Astrocyte (in vitro differentiated cells and primary cell): ENCODE measurements around the gene PATL1.

Source experiments
- EZH2 ChIP-seq: IDR thresholded peaks from 2 replicates; pipeline ENCODE4 v1.6.1; 2012; ENCODE audit warnings: mild to moderate bottlenecking, low read length, inconsistent platforms; ENCODE audit not compliant: insufficient read depth
- TF ChIP-seq, protein P1 (sequence below): IDR thresholded peaks from 2 replicates; pipeline ENCODE4 v1.5.1; 2011; ENCODE audit warnings: low read depth, mild to moderate bottlenecking, inconsistent platforms, low read length, moderate library complexity; ENCODE audit not compliant: insufficient read depth

DNA sequence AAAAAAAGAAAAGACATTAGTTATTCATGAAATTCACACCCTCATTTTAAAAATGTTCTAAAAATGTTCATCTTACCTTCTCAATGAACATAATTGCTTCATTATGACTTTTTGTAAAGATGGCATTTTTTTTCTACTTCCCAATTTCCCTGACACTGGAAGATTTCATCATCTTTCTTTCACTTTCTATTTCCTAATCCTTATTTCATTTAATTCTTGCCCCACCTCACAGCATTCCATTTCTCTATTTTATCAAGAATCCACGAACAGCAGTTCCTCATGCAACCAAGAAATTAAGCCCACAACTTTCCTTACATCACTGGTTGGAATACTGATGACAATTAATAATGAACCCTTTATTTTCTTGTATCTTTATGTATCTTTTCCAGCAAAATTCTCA is 1.9 kb downstream of the PATL1 start:
- TF ChIP-seq, protein P1, sequence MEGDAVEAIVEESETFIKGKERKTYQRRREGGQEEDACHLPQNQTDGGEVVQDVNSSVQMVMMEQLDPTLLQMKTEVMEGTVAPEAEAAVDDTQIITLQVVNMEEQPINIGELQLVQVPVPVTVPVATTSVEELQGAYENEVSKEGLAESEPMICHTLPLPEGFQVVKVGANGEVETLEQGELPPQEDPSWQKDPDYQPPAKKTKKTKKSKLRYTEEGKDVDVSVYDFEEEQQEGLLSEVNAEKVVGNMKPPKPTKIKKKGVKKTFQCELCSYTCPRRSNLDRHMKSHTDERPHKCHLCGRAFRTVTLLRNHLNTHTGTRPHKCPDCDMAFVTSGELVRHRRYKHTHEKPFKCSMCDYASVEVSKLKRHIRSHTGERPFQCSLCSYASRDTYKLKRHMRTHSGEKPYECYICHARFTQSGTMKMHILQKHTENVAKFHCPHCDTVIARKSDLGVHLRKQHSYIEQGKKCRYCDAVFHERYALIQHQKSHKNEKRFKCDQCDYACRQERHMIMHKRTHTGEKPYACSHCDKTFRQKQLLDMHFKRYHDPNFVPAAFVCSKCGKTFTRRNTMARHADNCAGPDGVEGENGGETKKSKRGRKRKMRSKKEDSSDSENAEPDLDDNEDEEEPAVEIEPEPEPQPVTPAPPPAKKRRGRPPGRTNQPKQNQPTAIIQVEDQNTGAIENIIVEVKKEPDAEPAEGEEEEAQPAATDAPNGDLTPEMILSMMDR: no peak
- no peak for TF ChIP-seq EZH2
